ENCODE measurements around the gene RIC1. TPM values are rescaled to one million over a fixed set of nuclear protein-coding genes. Genes with fewer than 3 reads are reported as not detected.

RIC1 gene
- total and polyA plus RNA-seq, 9 of the 15 experiments (the other 6 are each of a cell fraction or from before 2014, with no cell fraction given): 3.2 to 25.8 (median 15.0) TPM

- Histone ChIP-seq H4K20me1 (replicated peaks; ENCODE audit: control insufficient read depth, insufficient read depth, low read length) (no peaks in the 10 kb centered on the region), H3K27ac (ENCODE audit: extremely low read depth, low read depth, low read length) (no peak overlapping the region), H2AFZ (ENCODE audit: low read depth, low read length) (no peak overlapping the region), H3K79me2 (ENCODE audit: control insufficient read depth, insufficient read depth, low read length) (no peaks in the 10 kb centered on the region), H3K9me1 (ENCODE audit: control insufficient read depth, insufficient read depth, low read length) (no peaks in the 10 kb centered on the region), H3K36me3 (ENCODE audit: control insufficient read depth, insufficient read depth, low read length) (no peaks in the 10 kb centered on the region), H3K9ac (ENCODE audit: insufficient read depth in 1 of 2, low read depth in 2 of 2, low read length in 2 of 2) (no peak overlapping the region), H3K4me2 (ENCODE audit: insufficient read depth, low read length) (no peak overlapping the region), H3K4me1 (replicated peaks in 1 of 2; ENCODE audit: control insufficient read depth in 2 of 2, insufficient read depth in 2 of 2, low read length in 2 of 2) (no peaks in the 10 kb centered on the region), H3K27me3 (ENCODE audit: control insufficient read depth in 2 of 2, insufficient read depth in 2 of 2, low read length in 2 of 2) (no peaks in the 10 kb centered on the region), H3K9me3 (replicated peaks; ENCODE audit: control insufficient read depth, insufficient read depth, low read depth, low read length) (no peaks in the 10 kb centered on the region), H3K4me3 (no peak overlapping the region)
- DNase-seq (ENCODE audit: extremely low read depth in 1 of 4, low spot score in 3 of 4) (no peak), FAIRE-seq (no peak), ATAC-seq (no peak)
- POLR2A ChIA-PET: interaction anchor here (0.5 kb wide), 1 partner anchor 1258 kb away, joined by 3 read pairs; no protein-coding TSS in a partner anchor
- CTCF ChIA-PET (ENCODE audit: low intra/inter-chr PET ratio): no interaction called here
- TF ChIP-seq KLF6 (CRISPR knock-in tag; IDR thresholded peaks at IDR 0.05; ENCODE audit: borderline replicate concordance): no peak
- TF ChIP-seq ZNF23 (CRISPR knock-in tag; IDR thresholded peaks at IDR 0.05): no peak
- TF ChIP-seq DEAF1 (CRISPR knock-in tag; IDR thresholded peaks at IDR 0.05): no peak
- TF ChIP-seq FOXP1 (CRISPR knock-in tag; IDR thresholded peaks at IDR 0.05): no peak
- TF ChIP-seq SIN3B (IDR thresholded peaks at IDR 0.05; ENCODE audit: low read depth): no peak
- TF ChIP-seq THRA (IDR thresholded peaks at IDR 0.05): no peak
- TF ChIP-seq RUNX1 (IDR thresholded peaks at IDR 0.05; ENCODE audit: low read depth): no peak
- no peak for TF ChIP-seq CHD4 (IDR thresholded peaks at IDR 0.05; ENCODE audit: insufficient read depth, insufficient replicate concordance, low read depth, low read length, poor library complexity, severe bottlenecking)
- no peak for TF ChIP-seq RCOR1 (IDR thresholded peaks at IDR 0.05; ENCODE audit: borderline replicate concordance in 1 of 2, low read depth in 2 of 2, low read length in 2 of 2)
- TF ChIP-seq SREBF1 (IDR thresholded peaks at IDR 0.05; ENCODE audit: borderline replicate concordance, low read depth, low read length): no peak
- TF ChIP-seq DNMT1 (IDR thresholded peaks at IDR 0.05): no peak
- no peak for TF ChIP-seq PCBP1 (IDR thresholded peaks at IDR 0.05; ENCODE audit: low read depth, low read length, poor library complexity, severe bottlenecking)
- TF ChIP-seq HEY1 (CRISPR knock-in tag; IDR thresholded peaks at IDR 0.05; ENCODE audit: borderline replicate concordance): no peak
- TF ChIP-seq HDAC2 (IDR thresholded peaks at IDR 0.05): no peak
- TF ChIP-seq MAFF (IDR thresholded peaks at IDR 0.05; ENCODE audit: low read length): no peak
- no peak for TF ChIP-seq NR3C1 (CRISPR knock-in tag; IDR thresholded peaks at IDR 0.05)
- BruUV-seq (replicated peaks): no TSS peak
- intact Hi-C loops (cut with micrococcal nuclease): no loop called here
- 50% methylated on average over 1 of the region's 3 CpGs for WGBS (ENCODE audit: insufficient coverage, low coverage, missing lambda C conversion rate)
- in situ Hi-C loops (cut with MboI): no loop called here
These were observed 13.9 kb upstream of the RIC1 start for GRCh38 chr9:5614985-5615384.
